ENCODE measurements around the gene PIH1D1. TPM values are rescaled to one million over a fixed set of nuclear protein-coding genes. Genes with fewer than 3 reads are reported as not detected.

The PIH1D1 gene
- total and polyA plus RNA-seq, 2 of the 13 experiments (the other 11 are each of a cell fraction or from before 2014, with no cell fraction given) = 110 to 137 TPM

- ATAC-seq (no peak), DNase-seq (ENCODE audit: low spot score) (no peak), FAIRE-seq (no peak)
- H3K27me3 ChIP-seq (ENCODE audit: control insufficient read depth in 1 of 2, insufficient read depth in 2 of 2, low read length in 2 of 2) = peaks cover 16 to 84% of the 10 kb centered on the region in 2 experiments; a peak in 4 of 5 replicates
- CTCF ChIA-PET (ENCODE audit: low intra/inter-chr PET ratio, low total read pairs) = no interaction called here
- H3K4me2 ChIP-seq (ENCODE audit: low read depth, low read length) = no peak overlapping the region
- no peaks in the 10 kb centered on the region for H4K20me1 ChIP-seq (ENCODE audit: insufficient read depth, low read length)
- POLR2A ChIA-PET = no interaction called here
- TF ChIP-seq ZUFSP (CRISPR knock-in tag; IDR thresholded peaks at IDR 0.05; ENCODE audit: borderline replicate concordance) (no peak), NFE2 (CRISPR knock-in tag; IDR thresholded peaks at IDR 0.05) (no peak), HINFP (CRISPR knock-in tag; IDR thresholded peaks at IDR 0.05; ENCODE audit: low read depth) (no peak), ZNF552 (CRISPR knock-in tag; IDR thresholded peaks at IDR 0.05; ENCODE audit: borderline replicate concordance) (no peak), ZNF180 (CRISPR knock-in tag; IDR thresholded peaks at IDR 0.05; ENCODE audit: borderline replicate concordance, low read depth) (no peak), ZNF367 (CRISPR knock-in tag; IDR thresholded peaks at IDR 0.05; ENCODE audit: borderline replicate concordance) (no peak), SPEN (CRISPR knock-in tag; IDR thresholded peaks at IDR 0.05; ENCODE audit: low read depth) (no peak), ZBTB34 (CRISPR knock-in tag; IDR thresholded peaks at IDR 0.05) (no peak), PBX2 (CRISPR knock-in tag; IDR thresholded peaks at IDR 0.05) (no peak), NBN (conservative IDR thresholded peaks at IDR 0.05) (no peak), NAIF1 (CRISPR knock-in tag; IDR thresholded peaks at IDR 0.05; ENCODE audit: borderline replicate concordance) (no peak), SNAPC4 (CRISPR knock-in tag; IDR thresholded peaks at IDR 0.05) (no peak), ZNF10 (CRISPR knock-in tag; IDR thresholded peaks at IDR 0.05; ENCODE audit: borderline replicate concordance, low read depth) (no peak)
- H3K9ac ChIP-seq (ENCODE audit: insufficient read depth, low read depth, low read length) = no peak overlapping the region
- no peak overlapping the region for H3K27ac ChIP-seq (ENCODE audit: extremely low read length, insufficient read depth, low read length)
- intact Hi-C loops (cut with micrococcal nuclease; ENCODE audit: unreplicated experiment) (no loop called here), in situ Hi-C loops (cut with HindIII; ENCODE audit: extremely low pct_ligation_motif_present, low pct_unique_long_range_greater_than_20kb) (no loop called here)
- 9% methylated on average over 2 of the region's 2 CpGs for WGBS (ENCODE audit: low lambda C conversion rate)
- BruUV-seq (replicated peaks) = no TSS peak
- no peaks in the 10 kb centered on the region for H3K36me3 ChIP-seq (replicated peaks in 1 of 2; ENCODE audit: control insufficient read depth in 1 of 2, insufficient read depth in 2 of 2, low read length in 2 of 2)
- no peaks in the 10 kb centered on the region for H3K9me3 ChIP-seq (ENCODE audit: low read length)
- H2AFZ ChIP-seq (ENCODE audit: low read length) = no peak overlapping the region
- H3K4me3 ChIP-seq (replicated peaks in 1 of 3; ENCODE audit: insufficient read depth in 1 of 3, low read depth in 2 of 3, low read length in 3 of 3) = no peak overlapping the region
- H3K79me2 ChIP-seq (ENCODE audit: insufficient read depth, low read length) = no peaks in the 10 kb centered on the region
- no peaks in the 10 kb centered on the region for H3K4me1 ChIP-seq (ENCODE audit: insufficient read depth, low read length)
Measured at GRCh38 chr19:49415810-49416200, 35.8 kb downstream of the PIH1D1 start.
